ENCODE measurements around the gene TBC1D21. TPM values are rescaled to one million over a fixed set of nuclear protein-coding genes. Genes with fewer than 3 reads are reported as not detected.

Gene TBC1D21
- total and polyA plus RNA-seq, 9 of the 15 experiments (the other 6 are each of a cell fraction or from before 2014, with no cell fraction given) = not detected

DNA sequence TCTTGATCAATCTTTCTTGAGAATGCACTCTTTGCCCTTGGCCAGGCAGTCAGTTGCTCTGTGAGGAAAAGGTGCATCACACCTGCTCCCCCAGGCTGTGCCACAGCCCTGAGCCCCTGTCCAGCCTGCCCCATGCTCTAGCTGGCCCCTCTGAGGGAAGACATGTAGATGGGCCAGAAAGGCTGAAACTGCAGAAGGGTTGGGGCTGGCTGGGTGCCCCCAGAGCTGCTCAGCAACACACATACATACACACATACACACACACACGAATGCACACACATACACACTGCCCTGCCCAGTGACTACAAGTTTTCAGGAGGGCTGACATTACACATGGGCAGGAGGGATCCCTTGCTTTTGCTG is 16.4 kb downstream of the TBC1D21 start (continued):
- TF ChIP-seq, protein P1, sequence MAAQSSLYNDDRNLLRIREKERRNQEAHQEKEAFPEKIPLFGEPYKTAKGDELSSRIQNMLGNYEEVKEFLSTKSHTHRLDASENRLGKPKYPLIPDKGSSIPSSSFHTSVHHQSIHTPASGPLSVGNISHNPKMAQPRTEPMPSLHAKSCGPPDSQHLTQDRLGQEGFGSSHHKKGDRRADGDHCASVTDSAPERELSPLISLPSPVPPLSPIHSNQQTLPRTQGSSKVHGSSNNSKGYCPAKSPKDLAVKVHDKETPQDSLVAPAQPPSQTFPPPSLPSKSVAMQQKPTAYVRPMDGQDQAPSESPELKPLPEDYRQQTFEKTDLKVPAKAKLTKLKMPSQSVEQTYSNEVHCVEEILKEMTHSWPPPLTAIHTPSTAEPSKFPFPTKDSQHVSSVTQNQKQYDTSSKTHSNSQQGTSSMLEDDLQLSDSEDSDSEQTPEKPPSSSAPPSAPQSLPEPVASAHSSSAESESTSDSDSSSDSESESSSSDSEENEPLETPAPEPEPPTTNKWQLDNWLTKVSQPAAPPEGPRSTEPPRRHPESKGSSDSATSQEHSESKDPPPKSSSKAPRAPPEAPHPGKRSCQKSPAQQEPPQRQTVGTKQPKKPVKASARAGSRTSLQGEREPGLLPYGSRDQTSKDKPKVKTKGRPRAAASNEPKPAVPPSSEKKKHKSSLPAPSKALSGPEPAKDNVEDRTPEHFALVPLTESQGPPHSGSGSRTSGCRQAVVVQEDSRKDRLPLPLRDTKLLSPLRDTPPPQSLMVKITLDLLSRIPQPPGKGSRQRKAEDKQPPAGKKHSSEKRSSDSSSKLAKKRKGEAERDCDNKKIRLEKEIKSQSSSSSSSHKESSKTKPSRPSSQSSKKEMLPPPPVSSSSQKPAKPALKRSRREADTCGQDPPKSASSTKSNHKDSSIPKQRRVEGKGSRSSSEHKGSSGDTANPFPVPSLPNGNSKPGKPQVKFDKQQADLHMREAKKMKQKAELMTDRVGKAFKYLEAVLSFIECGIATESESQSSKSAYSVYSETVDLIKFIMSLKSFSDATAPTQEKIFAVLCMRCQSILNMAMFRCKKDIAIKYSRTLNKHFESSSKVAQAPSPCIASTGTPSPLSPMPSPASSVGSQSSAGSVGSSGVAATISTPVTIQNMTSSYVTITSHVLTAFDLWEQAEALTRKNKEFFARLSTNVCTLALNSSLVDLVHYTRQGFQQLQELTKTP (IDR thresholded peaks at IDR 0.05; ENCODE audit: low read depth in 1 of 2, partially characterized antibody in 2 of 2) = no peak
- TF ChIP-seq IRF2 (CRISPR knock-in tag; IDR thresholded peaks at IDR 0.05) (no peak), ZBTB17 (CRISPR knock-in tag; IDR thresholded peaks at IDR 0.05) (no peak)

DNA sequence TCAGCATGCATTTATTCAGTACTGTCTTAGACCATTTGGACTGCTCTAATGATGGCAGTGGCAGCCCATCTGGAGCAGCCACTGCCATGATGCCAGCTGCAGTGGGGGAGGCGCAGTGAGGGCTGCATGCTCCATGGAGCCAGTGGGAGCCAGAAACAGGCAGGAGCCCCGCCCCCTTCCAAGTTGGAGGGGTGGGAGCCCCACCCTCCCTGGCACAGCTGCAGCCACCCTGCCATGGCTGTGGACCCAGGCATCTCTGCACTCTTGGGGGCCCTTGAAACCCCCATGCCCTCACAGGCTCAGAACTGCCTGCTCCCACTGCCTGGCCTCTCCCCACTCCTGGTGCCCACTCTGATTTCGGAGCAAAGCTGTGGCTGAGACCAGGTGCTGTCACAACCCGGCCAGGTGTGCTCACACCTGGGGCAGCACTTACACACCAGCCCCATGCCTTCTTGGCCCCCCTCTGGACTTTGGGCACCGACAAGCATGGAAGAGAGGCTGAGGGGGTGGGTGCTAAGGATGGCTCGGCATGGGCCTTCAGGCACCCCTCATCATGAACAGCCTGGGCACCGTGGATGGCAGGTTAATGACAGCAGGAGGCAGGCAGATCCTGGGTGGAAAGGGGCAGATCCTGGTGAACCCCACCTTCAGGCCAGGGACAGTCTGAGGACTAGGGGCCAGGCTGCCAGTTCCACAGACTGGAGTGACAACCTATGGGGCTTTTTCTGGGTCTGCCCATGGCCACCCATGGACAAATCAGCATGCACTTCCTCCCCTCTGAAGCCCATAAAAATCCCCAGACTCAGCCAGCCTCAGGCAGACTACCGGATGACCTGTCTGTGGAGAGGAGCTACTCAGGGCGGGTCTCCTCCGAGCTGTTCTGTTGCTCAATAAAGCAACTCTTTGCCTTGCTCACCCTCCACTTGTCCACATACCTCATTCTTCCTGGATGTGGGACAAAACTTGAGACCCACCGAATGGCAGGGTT is 18.3 kb downstream of the TBC1D21 start:
- Histone ChIP-seq H3K4me1 (replicated peaks in 1 of 2; ENCODE audit: control insufficient read depth in 2 of 2, insufficient read depth in 2 of 2, low read length in 2 of 2) (no peaks in the 10 kb centered on the region), H3K27ac (ENCODE audit: extremely low read depth, low read depth, low read length) (no peak overlapping the region), H3K36me3 (ENCODE audit: control insufficient read depth, insufficient read depth, low read length) (no peaks in the 10 kb centered on the region), H4K20me1 (replicated peaks; ENCODE audit: control insufficient read depth, insufficient read depth, low read length) (no peaks in the 10 kb centered on the region), H3K4me3 (no peak overlapping the region), H3K79me2 (ENCODE audit: control insufficient read depth, insufficient read depth, low read length) (no peaks in the 10 kb centered on the region), H3K27me3 (ENCODE audit: control insufficient read depth in 2 of 2, insufficient read depth in 2 of 2, low read length in 2 of 2) (peaks cover 0 to 21% of the 10 kb centered on the region in 2 experiments; a peak in 3 of 5 replicates), H3K4me2 (ENCODE audit: insufficient read depth, low read length) (no peak overlapping the region), H3K9me3 (replicated peaks; ENCODE audit: control insufficient read depth, insufficient read depth, low read depth, low read length) (no peaks in the 10 kb centered on the region), H2AFZ (ENCODE audit: low read depth, low read length) (no peak overlapping the region), H3K9me1 (ENCODE audit: control insufficient read depth, insufficient read depth, low read length) (no peaks in the 10 kb centered on the region), H3K9ac (ENCODE audit: insufficient read depth in 1 of 2, low read depth in 2 of 2, low read length in 2 of 2) (no peak overlapping the region; a peak in 1 of 4 replicates)
- ChIA-PET POLR2A (interaction anchor here (0.6 to 1.6 kb wide), 2 partner anchors 9 to 103 kb away, joined by 3 to 4 read pairs; partner anchors contain the start of gene PML), CTCF (ENCODE audit: low intra/inter-chr PET ratio) (no interaction called here)
- no peak for DNase-seq (ENCODE audit: extremely low read depth in 1 of 4, low spot score in 3 of 4)
- under 1% methylated on average over 10 of the region's 11 CpGs for WGBS (ENCODE audit: insufficient coverage, low coverage, missing lambda C conversion rate)
- intact Hi-C loops (cut with micrococcal nuclease) = no loop called here
- no peak for ATAC-seq
- in situ Hi-C loops (cut with MboI) = no loop called here
- no TSS peak for BruUV-seq (replicated peaks)
- TF ChIP-seq, protein P2, sequence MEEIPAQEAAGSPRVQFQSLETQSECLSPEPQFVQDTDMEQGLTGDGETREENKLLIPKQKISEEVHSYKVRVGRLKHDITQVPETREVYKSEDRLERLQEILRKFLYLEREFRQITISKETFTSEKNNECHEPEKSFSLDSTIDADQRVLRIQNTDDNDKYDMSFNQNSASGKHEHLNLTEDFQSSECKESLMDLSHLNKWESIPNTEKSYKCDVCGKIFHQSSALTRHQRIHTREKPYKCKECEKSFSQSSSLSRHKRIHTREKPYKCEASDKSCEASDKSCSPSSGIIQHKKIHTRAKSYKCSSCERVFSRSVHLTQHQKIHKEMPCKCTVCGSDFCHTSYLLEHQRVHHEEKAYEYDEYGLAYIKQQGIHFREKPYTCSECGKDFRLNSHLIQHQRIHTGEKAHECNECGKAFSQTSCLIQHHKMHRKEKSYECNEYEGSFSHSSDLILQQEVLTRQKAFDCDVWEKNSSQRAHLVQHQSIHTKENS (CRISPR knock-in tag; IDR thresholded peaks at IDR 0.05) = no peak
- TF ChIP-seq SOX6 (IDR thresholded peaks at IDR 0.05) = no peak
- TF ChIP-seq TAF7 (tag; IDR thresholded peaks at IDR 0.05) = no peak
- TF ChIP-seq SMAD3 (CRISPR knock-in tag; conservative IDR thresholded peaks at IDR 0.05) = no peak
- FAIRE-seq = no peak

Measured in K562 (cell line).